OCI-LY7 (cell line): Measurements from ENCODE around the gene FAM240A.

Source experiments
- CTCF ChIP-seq: fragments of 200-600 bp; sonication (generic); conservative IDR thresholded peaks from 2 replicates; pipeline ENCODE4 v1.5.1; 2014; ENCODE audit warnings: mild to moderate bottlenecking, antibody characterized with exemption, low read length, moderate library complexity, mixed read lengths
- EZH2phosphoT487 ChIP-seq: fragments of 200-600 bp; sonication (generic); IDR thresholded peaks from 2 replicates; pipeline ENCODE4 v1.6.1; 2018; ENCODE audit warnings: low read depth, borderline replicate concordance, mild to moderate bottlenecking, mixed run types, antibody characterized with exemption, low read length, moderate library complexity, mixed read lengths

- TF ChIP-seq CTCF (no peak), EZH2phosphoT487 (no peak)
These were observed 26.9 kb downstream of the FAM240A start for GRCh38 chr3:46639221-46639620.
